GM10266 (cell line): ENCODE measurements around the gene ITGA7.

Source experiments
- DNase-seq: peaks from one replicate; pipeline ENCODE4 v3.0.0; 2012; ENCODE audit errors: extremely low spot score
- TF ChIP-seq, protein P1 (sequence below): IDR thresholded peaks from 2 replicates; pipeline ENCODE4 v1.5.1; 2012; ENCODE audit warnings: mild to moderate bottlenecking, low read depth; ENCODE audit not compliant: control insufficient read depth, insufficient read depth; ENCODE audit errors: missing control alignments

ITGA7 gene

GRCh38 chr12:55737581-55738122 lies 29.9 kb upstream of the ITGA7 start:
- TF ChIP-seq, protein P1, sequence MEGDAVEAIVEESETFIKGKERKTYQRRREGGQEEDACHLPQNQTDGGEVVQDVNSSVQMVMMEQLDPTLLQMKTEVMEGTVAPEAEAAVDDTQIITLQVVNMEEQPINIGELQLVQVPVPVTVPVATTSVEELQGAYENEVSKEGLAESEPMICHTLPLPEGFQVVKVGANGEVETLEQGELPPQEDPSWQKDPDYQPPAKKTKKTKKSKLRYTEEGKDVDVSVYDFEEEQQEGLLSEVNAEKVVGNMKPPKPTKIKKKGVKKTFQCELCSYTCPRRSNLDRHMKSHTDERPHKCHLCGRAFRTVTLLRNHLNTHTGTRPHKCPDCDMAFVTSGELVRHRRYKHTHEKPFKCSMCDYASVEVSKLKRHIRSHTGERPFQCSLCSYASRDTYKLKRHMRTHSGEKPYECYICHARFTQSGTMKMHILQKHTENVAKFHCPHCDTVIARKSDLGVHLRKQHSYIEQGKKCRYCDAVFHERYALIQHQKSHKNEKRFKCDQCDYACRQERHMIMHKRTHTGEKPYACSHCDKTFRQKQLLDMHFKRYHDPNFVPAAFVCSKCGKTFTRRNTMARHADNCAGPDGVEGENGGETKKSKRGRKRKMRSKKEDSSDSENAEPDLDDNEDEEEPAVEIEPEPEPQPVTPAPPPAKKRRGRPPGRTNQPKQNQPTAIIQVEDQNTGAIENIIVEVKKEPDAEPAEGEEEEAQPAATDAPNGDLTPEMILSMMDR: no peak
- no peak for DNase-seq

DNA sequence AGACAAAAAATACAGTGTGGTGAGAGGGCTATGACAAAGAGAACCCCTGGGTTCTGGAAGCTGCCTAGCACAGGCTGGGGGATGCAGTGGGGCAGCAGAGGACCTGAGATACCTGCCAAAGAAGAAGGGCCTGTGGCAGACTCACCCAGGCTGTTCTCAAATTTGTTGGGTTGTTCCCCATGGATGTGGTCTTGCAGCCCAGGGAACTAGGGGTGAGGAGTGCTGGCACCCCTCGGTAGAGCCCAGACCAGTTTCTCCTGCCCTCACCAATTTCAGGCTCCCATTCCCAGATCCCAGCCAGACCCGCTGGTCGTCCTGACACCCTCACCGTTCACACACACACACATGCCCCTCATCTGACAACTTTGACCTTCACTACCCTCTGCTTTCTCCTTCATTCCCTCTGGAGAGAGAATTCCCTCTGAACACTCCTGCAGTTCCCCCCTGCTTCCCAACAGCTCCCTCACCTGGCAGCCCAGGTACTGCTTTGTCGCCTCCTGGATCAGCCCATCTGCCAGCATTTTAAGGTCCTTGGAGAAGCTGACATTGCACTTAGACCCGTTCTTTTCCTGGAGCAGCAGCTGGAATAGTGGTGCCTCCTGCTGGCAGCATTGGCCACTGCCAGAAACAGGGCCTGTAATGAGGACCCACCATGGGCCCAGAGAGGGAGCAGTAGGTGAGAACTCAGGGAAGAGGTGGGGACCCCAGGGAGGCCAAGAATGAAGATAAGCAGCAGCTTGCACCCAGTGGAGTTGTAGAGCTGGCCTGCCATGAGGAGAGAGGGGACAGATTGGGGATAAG lies 29.3 kb upstream of the ITGA7 start:
- peak; percentile 63 for DNase-seq
- TF ChIP-seq, protein P1: peak; percentile 91

DNA sequence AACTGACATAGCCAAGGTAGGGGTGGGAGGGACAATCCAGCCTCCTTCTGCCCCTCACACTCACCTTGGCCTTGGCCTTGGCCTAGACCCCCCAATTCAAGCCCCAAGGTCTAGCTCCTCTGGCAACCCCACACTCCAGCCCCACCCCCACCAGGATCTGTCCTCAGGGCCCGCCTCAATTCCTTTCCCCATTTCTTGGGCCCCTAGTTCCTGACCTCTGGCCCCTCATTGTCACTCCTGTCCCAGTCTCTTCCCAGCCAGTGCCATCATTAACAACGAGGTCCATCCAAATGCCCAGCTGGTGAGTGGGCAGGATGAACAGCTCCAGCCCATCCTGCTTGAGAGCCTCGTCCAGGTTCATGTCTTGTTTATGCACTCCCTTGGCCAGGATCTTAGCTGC lies 28.4 kb upstream of the ITGA7 start:
- TF ChIP-seq, protein P1: no peak
- DNase-seq: no peak

DNA sequence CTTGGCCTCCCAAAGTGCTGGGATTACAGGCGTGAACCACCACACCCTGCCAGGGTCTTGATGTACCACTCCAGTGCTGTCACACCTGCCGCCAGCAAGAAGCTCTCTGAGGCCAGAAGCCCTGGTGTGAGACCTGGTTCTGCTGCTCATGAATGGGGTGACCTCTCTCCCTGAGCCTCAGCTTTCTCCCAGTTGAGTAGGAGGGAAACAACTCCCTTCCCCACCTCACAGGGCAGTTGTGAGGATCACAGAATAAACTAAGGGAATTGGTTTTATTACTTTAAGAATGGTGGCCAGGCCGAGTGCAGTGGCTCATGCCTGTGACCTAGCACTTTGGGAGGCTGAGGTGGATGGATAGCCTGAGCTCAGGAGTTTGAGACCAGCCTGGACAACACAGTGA lies 26.9 kb upstream of the ITGA7 start:
- DNase-seq: no peak
- TF ChIP-seq, protein P1: no peak

DNA sequence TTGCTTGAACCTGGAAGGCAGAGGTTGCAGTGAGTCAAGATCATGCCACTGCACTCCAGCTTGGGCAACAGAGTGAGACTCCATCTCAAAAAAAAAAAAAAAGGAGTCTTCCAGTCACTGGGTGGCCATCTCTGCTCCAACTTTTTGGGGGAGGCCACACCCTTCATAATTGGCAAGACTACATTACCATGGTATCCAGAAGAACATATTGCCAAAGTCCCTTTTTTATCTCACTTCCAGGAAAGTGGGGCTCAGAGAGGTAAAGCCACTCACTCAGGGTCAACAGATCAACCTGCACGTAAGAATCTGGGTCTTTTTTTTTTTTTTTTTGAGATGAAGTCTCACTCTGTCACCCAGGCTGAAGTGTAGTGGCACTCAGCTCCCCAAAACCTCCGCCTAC lies 26.2 kb upstream of the ITGA7 start:
- TF ChIP-seq, protein P1: no peak
- DNase-seq: no peak

DNA sequence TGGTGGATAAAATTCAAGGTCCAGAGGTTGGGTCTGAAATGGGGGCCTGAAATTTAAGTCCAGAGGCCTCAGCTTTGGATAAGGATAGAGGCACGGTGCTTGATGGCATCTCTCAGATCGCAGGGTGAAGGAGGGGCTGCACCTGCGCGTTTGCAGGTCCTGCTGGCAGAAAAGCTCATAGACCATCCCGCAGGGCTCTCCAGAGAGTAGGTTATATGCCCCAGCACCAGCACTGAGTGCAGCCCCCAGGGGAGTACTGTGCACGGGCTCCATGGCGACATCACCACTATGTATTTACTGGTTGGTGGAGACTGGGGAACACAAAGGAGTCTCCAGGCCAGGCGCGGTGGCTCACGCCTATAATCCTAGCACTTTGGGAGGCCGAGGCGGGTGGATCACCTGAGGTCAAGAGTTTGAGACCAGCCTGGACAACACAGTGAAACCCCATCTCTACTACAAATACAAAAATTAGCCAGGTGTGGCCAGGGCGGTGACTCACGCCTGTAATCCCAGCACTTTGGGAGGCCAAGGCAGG lies 25.4 kb upstream of the ITGA7 start:
- no peak for DNase-seq
- TF ChIP-seq, protein P1: no peak

DNA sequence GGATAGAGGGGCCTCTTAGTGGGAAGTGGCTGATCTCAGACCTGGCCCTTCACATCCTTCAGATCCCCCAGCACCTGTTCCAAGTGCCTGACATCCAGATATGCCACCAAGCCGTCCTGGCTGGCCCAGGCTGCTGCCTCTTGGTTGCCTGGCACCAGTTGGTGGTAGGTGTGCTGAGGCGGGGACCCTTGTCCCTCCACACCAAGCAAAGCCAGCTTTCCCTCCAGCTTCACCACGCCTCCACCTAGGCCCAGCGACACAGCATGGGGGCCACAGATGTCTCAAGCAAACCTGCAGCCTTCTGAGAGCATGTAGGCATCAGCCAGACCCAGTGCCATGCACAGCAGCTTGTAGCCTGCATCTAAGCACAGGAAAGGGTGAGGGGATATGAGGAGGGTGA lies 24.6 kb upstream of the ITGA7 start:
- TF ChIP-seq, protein P1: no peak
- no peak for DNase-seq
